SH-SY5Y (cell line): ENCODE results near the gene APOM.

Experiments
- GATA2 ChIP-seq: IDR thresholded peaks from 2 replicates; pipeline ENCODE4 v1.6.1; 2011; ENCODE audit warnings: mild to moderate bottlenecking, low read depth, low read length
- GATA3 ChIP-seq: IDR thresholded peaks from 2 replicates; pipeline ENCODE4 v1.6.1; 2011; ENCODE audit warnings: low read depth, mild to moderate bottlenecking, low read length, moderate library complexity

APOM gene

GRCh38 chr6:31666337-31666965, 10.8 kb downstream of the APOM start:
- TF ChIP-seq GATA2 (no peak), GATA3 (no peak)

- no peak for TF ChIP-seq GATA3
- TF ChIP-seq GATA2: no peak
Observed at GRCh38 chr6:31669676-31670075, 14.0 kb downstream of the APOM start, which contains the start of gene LY6G5B. TSS of gene LY6G5B (plus strand) at chr6:31669976. CDS start at chr6:31670951, 975 bp downstream.

- TF ChIP-seq GATA2 (no peak), GATA3 (no peak)
Observed at GRCh38 chr6:31676322-31676903, 20.7 kb downstream of the APOM start.

- no peak for TF ChIP-seq GATA2
- TF ChIP-seq GATA3: no peak
Observed at GRCh38 chr6:31676904-31677303, 21.2 kb downstream of the APOM start.

GRCh38 chr6:31677955-31678354, 22.3 kb downstream of the APOM start:
- TF ChIP-seq GATA3: no peak
- no peak for TF ChIP-seq GATA2

GRCh38 chr6:31680226-31681134, 24.8 kb downstream of the APOM start, which contains the start of gene LY6G5C:
TSS of gene LY6G5C (minus strand) at chr6:31681067. CDS start at chr6:31680373, 694 bp downstream.
- TF ChIP-seq GATA3 (no peak), GATA2 (no peak)

- TF ChIP-seq GATA3: no peak
- no peak for TF ChIP-seq GATA2
Observed at GRCh38 chr6:31681135-31681671, 25.5 kb downstream of the APOM start.

GRCh38 chr6:31683591-31683990, 27.9 kb downstream of the APOM start:
- TF ChIP-seq GATA2: no peak
- no peak for TF ChIP-seq GATA3

- TF ChIP-seq GATA2 (no peak), GATA3 (no peak)
Observed at GRCh38 chr6:31686483-31686882, 30.8 kb downstream of the APOM start.

- TF ChIP-seq GATA2: no peak
- no peak for TF ChIP-seq GATA3
Observed at GRCh38 chr6:31687321-31687720, 31.6 kb downstream of the APOM start.

- TF ChIP-seq GATA2 (no peak), GATA3 (no peak)
Observed at GRCh38 chr6:31687860-31688693, 32.4 kb downstream of the APOM start.

GRCh38 chr6:31689249-31690110, 33.8 kb downstream of the APOM start:
- no peak for TF ChIP-seq GATA3
- no peak for TF ChIP-seq GATA2
